Measurements from ENCODE around the gene SNX13.

The SNX13 gene

DNA sequence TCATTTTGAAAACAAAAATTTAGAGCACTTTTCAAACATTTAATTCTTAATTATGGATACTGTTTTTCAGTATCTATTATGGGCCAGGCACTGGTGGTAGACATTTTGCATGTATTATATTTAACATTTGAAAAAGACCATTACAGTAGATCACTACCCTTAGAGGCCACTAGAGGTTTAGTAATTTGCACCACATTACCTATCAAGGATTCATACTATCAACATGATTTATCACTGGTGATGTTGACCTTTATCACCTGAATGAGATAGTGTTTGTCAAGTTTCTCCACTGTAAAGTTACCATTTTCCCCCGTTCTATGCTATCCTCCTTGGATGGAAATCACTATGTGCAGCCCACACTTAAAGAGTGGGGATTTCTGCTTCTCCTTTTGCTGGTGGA lies 4.4 kb upstream of the SNX13 start:
- no peak for DNase-seq (ENCODE audit: low read depth in 2 of 2)

DNA sequence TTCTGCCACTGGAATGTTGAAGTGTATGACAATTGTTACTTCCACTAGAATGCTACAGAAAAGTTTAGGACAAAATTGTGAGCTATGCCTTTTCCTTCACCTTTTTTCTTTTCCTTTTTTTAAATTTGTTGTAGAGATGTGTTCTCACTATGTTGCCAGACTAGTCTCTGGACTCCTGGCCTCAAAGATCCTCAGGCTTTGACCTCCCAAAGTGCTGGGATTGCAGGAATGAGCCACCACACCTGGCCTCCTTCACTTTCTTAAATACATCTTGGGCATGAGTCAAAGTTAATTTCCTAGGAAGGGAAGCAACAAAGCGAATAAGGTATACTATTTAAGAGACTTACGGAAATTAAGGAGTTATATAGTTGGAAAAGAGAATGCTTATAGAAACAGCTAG lies 2.7 kb upstream of the SNX13 start:
- DNase-seq (ENCODE audit: low read depth in 2 of 2): no peak

DNA sequence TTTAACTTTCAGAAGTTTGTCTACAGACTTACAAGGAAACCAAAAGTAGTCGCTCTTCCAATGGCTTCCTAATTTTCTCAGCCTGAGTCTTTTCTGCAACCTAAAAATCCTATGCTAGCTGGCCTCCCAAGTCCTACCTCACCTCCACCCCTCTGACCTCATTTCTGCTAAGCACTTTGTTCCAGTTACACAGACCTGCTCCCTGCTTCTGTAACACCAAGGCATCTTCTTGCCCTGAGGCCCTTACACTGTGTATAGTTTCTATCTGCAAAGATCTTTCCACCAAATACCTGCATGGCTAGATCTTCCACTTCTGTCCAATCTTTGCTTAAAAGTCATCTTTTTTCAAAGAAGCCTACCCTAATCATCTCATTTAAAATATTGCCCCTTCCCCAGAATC lies 1.9 kb upstream of the SNX13 start:
- DNase-seq (ENCODE audit: low read depth in 2 of 2): no peak

DNA sequence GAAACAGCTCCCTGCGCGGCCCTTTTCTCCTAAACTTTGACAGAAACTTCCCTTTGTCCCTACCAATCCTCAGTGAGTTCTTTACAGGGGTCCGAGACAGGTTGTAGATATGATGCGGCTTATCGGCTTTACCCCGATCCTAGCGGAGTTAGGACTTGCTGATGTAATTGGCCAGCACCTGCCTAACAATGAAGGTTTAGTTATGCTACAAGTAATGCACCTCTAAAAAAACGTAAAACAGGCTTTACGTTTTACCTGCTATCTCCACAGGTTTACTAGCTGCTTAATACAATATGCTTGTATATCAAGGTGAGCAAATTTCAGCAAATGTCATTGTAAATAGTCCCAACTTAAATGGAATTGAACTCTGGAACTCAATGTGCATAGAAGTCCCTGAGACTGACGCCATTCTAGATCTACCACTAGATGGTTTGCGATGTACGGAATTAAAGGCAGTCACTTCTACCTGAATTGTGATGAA lies 697 bp upstream of the SNX13 start:
- DNase-seq (ENCODE audit: low read depth in 2 of 2): no peak

DNA sequence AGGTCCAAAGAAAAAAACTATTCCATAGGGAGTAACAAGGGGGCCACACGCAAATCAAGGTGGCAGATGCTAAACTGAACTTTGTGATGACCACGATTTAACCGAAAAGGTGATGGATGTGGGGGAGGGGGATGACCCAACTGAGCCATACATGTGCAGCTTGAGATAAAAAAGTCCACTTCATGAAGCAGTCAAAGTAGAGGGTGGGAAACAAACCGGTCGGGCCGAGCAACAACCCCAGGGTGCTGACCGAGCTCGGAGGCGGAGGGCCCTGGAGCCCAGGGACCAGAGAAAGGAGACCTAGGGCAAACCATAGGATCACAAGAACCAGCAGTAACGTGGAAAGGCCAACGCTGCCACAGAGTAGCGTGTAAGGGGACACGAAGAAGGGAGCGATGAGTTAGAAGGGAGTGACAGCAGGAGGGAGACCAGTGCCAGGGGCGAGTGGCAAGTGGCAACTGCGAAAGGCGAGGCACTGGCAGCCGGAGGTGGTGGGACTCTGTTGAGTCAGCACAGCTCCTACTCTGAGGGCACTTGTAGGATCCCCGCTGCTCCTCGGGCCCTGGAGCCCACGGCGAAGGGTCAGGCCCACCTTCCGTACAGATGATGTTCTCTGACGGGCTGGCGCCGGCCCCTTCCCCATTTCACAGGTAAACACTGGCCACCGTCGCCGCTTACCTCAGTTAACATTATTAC lies 540 bp downstream of the SNX13 start:
- DNase-seq (ENCODE audit: low read depth in 2 of 2): peak in 1 of 2 donors; percentile 19

DNA sequence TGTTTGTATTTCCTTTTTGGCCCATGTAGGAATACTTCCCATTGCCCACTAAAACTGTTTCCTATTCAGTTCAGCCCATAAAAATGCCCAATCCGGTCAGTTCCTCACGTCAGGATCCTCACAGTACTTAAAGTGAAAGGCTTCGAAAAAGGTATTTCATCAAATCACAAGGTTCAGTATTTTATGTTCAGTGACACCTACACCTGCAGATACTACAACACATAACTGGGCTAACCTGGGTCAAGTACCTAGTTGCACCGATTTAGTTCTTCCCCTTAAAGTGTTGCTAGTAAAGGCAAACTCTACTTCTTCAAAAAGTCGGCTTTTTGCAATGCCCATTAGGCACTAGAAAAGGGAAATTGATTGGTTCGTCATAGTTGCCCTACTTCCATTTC lies 1.1 kb downstream of the SNX13 start:
- no peak for DNase-seq (ENCODE audit: low read depth in 2 of 2)

DNA sequence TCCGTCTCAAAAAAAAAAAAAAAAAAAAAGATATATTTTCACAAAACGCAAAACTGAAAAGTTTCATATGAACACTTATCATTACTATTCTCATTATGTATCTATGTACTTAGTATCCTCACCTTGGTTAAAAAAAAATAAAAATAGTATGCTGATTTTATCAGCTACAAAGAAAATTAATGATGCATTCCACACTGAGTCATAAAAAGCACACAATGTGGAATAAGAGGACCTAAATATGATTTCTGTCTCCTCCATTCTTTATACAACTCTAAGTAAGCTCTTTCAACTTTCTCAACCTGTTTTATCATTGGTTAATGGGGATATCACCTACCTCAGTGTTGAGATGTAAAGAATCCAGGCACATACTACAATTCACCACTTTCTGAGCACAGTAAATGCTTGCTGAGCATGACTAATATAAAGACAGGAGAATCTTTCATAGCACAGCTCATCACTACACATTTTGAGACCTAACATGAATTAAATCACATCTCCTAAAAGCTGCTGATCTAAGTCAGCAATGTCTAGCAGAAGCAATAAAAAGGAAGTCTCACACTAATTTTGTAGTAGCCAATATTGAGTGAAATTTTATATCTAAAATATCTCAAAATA lies 2.7 kb downstream of the SNX13 start:
- DNase-seq (ENCODE audit: low read depth in 2 of 2): no peak

DNA sequence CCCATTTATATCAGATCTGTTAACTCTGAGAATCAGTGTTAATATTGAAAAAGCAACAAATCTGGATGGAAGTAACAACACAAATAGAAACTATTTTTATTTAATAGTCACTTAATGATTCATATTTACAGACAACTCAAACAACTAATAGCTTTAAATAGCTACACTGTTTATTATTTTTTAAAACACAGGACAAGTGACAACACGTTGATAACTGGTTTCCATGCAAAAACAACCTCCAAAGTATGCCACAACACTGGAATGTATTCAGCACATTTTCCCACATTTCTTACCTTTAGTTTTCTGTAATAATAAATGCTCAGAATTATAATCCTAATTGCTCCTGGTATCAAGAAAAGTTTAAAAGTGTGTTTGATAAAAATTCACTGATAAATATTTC lies 4.0 kb downstream of the SNX13 start:
- DNase-seq (ENCODE audit: low read depth in 2 of 2): no peak

DNA sequence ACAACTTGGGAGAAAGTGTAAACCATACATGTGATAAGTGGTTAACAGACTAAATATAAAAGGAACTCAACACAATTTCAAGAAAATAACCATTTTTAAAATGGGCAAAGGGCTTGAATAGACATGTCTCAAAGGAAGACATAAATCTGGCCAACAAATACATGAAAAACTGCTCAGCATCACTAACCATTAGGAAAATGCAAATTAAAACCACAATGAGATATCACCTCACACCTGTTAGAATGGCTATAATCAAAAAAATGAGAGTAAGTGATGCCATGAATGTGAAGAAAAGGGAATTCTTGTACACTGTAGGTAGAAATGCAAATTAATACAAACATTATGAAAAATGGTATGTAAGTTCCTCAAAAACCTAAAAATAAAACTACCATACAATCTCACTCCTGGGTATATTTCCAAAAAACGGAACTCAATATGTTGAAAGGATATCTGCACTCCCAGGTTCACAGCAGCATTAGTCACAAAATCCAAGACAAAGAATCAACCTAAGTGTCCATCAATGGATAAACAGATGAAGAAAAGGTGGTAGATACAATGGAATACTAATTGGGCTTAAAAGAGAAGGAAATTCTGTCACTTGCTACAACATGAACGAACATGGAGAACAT lies 5.6 kb downstream of the SNX13 start:
- DNase-seq (ENCODE audit: low read depth in 2 of 2): no peak

DNA sequence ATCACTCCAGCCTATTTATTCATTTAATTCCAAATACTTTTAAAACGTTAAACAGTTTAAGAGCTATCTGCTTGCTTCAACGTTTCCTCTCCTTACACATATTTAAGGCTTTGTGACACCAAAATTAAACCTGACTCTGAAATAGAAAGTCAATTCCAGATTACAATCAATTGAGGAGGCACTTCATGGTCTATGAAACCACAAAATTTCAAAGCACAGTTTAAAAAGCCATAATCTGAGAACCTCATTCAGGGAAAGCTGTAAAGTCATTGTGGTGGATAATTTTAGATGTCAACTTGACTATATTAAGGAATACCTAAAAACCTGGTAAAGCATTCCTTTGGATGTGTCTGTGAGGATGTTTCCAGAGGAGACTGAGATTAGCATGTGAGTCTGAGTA lies 6.2 kb downstream of the SNX13 start:
- no peak for DNase-seq (ENCODE audit: low read depth in 2 of 2)

DNA sequence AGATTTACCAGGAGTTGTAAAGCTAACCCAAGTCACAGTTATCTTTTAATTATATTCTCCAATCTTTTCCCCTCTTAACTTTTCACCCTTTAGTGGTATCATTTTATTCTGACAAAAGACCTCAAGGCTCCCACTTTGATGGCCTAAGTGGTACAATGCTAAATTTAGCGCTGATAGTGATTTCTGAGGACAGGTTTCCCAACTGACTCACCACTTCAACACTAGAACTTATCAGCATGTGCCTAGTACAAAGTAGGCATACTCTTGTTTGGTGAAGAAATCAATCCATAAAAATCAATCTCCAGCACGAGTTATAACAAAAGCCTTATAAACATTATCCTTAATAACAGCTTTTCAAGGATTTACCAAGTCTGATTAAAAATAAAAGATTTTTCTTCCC lies 7.5 kb downstream of the SNX13 start:
- no peak for DNase-seq (ENCODE audit: low read depth in 2 of 2)

DNA sequence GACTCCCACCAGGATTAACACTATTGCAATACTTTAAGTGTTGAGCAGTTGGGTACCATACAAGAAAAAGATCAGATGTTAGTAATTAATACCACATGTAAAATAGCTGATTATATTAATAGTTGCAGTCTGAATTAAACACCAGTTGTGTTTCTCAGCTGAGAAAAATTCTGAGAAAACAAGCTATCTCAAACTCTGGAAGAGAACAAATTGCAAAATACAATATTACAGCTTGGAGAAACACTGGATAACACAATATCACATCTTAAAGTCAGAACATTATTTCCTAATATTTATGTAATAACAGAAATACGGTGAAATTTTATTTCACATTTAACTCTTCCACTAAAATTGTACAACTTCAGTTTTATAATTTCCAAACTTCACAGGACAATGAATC lies 9.2 kb downstream of the SNX13 start:
- DNase-seq (ENCODE audit: low read depth in 2 of 2): no peak

DNA sequence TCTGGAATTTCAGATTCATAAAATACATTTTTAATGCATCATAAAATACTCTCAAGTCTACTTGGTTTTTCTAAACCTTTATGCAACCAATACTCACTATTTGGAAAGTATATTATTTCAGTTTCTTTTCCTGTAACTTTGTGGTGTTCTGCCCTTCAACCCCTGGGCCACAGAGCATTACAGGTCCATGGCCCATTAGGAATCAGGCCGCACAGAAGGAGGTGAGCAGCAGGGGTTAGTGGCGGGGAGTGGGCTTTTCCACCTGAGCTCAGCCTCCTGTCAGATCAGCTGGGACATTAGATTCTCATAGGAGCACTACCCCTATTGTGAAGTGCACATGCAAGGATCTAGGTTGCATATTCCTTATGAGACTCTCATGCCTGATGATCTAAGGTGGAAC lies 9.7 kb downstream of the SNX13 start:
- DNase-seq (ENCODE audit: low read depth in 2 of 2): no peak

DNA sequence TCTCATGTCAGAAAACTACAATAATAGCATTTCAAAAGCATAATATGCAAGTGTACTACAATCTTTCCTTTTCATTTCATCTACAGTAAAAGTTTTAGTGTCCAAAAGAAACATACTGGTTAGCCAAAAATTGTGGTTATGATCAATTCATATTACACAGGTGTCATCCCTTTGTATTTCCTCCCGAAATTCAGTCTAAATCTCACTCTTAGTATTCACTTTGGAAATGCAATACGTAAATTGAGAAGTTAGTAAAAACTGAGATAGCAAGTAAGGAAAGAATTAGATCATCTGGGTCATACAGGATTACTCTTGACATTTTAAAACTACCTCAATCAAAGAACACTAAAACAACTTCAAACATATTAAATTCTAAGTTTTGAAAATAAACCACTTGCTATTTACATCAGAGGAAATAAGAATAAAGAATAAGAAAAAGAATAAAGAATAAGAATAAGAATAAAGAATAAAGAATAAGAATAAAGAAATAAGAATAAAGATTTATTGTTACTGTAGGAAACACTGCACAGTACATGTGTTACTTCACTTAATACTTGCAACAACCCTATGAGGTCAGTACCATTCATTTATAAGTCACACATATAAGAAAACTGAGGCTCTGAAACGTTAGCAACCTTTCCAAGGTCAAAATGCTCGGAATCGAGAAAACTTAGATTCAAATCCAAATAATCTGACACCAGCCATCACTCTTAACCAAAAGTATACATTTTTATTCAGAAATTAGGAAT lies 10.5 kb downstream of the SNX13 start:
- DNase-seq (ENCODE audit: low read depth in 2 of 2): no peak

DNA sequence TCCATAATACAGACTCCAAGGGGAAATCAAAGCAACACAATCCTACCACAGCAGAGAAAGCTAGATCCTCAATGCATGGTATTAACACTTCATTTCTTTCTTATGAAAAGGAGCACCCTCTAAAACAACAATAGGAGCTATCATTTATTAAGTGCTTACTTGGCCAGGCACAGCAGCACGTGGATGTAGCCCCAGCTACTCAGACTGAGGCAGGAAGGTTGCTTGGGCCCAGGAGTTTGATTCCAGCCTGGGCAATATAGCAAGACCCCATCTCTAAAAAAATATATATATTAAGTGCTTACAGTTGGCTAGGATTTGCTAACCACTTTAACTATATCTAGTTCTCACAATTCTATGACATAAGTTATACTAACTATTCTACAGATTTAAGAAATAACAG lies 12.2 kb downstream of the SNX13 start:
- DNase-seq (ENCODE audit: low read depth in 2 of 2): no peak

DNA sequence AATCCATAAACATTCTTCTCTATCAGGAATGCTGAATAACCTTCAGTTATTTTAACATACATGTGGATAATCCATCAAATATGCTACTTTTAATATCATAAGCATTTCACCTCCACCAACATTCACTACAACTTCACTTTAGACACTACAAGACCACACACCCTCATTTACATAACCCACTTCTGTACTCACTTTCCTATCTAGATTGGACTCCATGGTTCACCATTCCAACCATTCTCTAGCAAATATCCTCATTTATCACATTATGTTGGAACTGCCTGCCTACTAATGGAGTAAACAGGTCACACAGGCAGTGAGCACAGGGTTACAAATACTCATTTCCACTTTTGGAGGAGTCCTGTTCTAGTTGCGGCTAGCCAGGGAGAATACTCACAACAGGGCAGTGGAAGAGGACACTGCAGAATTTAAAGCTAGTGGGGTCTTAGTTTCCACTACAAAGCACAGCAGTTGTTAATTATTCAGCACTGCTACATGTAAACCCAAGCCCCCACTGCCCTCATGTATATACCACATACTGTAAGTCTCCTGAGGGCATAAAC lies 18.4 kb downstream of the SNX13 start:
- DNase-seq (ENCODE audit: low read depth in 2 of 2): no peak

DNA sequence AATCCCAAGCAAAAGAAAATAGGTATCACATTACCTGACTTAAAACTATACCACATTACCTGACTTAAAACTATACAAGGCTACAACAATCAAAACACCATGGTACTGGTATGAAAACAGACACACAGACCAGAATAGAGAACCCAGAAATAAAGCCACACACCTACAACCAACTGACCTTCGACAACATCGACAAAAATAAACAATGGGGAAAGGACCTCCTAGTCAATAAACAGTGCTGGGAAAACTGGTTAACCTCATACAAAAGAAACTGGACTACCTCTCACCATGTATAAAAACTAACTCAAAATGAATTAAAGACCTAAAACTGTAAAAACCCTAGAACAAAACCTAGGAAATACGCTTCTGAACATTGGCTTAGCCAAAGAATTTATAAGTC lies 22.5 kb downstream of the SNX13 start:
- no peak for DNase-seq (ENCODE audit: low read depth in 2 of 2)

DNA sequence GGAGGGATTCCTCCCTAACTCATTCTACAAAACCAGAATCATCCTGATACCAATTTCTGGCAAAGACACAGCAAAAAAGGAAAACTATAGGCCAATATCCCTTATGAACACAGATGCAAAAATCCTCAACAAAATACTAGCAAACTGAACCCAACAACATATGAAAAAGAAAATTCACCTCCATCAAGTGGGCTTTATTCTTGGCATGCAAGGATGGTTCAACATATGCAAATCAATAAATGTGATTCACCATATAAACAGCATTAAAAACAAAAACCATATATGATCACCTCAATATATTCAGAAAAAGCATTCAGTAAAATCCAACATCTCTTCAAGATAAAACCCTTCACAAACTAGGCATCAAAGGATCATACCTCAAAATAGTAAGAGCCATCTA lies 23.5 kb downstream of the SNX13 start:
- DNase-seq (ENCODE audit: low read depth in 2 of 2): no peak

DNA sequence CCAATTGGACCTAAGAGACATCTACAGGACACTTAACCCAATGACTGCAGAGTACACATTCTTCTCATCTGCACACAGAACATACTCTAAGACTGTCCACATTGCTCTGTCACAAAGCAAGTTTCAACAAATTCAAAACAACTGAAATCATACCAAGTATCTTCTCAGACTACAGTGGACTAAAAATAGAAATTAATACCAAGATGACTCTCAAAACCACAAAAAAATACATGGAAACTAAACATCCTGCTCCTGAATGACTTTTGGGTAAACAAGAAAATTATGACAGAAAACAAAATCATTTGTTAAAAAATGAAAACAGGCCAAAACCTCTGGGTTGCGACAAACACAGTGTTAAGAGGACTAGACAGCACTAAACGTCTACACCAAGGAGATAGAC lies 24.5 kb downstream of the SNX13 start:
- no peak for DNase-seq (ENCODE audit: low read depth in 2 of 2)

DNA sequence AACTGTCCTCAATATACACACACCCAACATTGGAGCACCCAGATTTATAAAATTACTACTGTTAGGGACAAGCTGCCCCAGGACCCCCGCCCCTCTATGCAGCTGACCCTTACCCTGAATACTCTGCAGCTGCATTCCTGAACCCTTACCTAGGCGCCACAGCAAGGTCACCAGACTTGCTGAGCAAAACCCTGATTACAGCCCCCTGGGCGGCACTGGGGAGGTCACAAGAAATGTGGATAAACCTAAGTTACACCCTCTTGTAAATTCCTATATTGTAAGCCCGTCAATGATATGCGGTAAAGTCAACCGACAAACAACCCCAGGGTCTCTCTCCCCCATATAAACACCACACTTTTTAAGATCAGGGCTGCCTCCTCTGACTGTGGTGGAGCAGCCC lies 25.1 kb downstream of the SNX13 start:
- no peak for DNase-seq (ENCODE audit: low read depth in 2 of 2)

DNA sequence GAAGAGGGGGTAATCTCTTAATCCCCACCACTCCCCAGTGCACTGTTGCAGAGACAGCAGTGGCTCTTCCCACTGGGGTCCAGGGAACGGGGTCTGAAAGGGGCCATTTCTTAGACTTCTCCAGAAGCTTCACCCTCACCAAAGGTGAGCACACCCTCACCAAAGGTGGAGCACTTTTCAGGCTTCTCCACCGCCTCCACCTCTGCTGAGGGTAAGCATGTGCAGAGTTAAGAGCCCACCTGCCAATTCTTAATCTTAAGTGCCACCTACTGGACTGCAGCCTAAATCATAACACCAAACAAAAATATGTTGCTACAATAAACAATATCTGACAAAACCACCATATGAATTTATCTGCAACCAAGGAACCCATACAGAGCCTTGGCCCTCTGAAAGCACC lies 27.0 kb downstream of the SNX13 start:
- no peak for DNase-seq (ENCODE audit: low read depth in 2 of 2)

DNA sequence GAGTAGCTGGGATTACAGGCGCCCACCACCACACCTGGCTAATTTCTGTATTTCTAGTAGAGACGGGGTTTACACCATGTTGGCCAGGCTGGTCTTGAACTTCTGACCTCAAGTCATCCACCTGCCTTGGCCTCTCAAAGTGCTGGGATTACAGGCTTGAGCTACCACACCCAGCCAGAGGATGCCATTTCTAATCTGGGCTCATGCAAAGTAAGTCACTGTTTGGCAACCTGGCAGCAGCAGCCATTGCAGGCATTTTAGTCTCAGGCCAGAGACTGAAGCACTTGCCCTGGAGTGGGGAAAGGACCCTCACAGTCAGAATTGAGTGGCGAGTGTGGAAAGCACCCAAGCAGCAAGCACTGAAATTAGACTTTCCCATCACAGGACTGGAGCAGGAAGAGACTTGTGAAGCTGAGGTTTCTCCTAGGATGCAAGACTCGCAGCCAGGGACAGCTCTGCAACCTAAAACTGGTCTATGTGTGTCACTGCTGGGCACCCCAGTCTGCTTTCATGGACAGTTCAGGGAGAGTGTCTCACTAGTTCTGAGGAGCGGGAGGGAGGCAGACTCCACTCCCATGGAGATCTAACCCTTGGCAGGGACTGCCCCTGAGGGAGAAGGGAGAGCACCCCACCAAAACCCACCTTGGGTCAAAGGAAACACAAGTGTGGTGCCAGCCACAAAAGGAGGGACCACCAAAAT lies 27.6 kb downstream of the SNX13 start:
- no peak for DNase-seq (ENCODE audit: low read depth in 2 of 2)
